A673 (cell line): ENCODE data around the gene MPRIP.

ENCODE experiments used
- CTCF ChIP-seq: fragments of 300-800, 200-600 bp; sonication (generic); conservative IDR thresholded peaks from 2 replicates; pipeline ENCODE4 v1.5.1; 2017; ENCODE audit warnings: low read depth, mild to moderate bottlenecking, antibody characterized with exemption, low read length, moderate library complexity, mixed read lengths
- EZH2 ChIP-seq: fragments of 200-600 bp; sonication (generic); IDR thresholded peaks from 2 replicates; pipeline ENCODE4 v1.6.1; 2017; ENCODE audit warnings: borderline replicate concordance, low read depth, mild to moderate bottlenecking, mixed read lengths, antibody characterized with exemption, low read length; ENCODE audit not compliant: poor library complexity, severe bottlenecking

- TF ChIP-seq CTCF (no peak), EZH2 (no peak)
Observed at GRCh38 chr17:17144916-17145665, 102.8 kb downstream of the MPRIP start.
